Skeletal muscle cell (primary cell): ENCODE data around the gene UGT1A4.

Experiments used
- DNase-seq: peaks from one replicate; pipeline ENCODE4 v3.0.0-alpha.2; 2010; ENCODE audit warnings: low read depth
- H3K4me3 ChIP-seq: 2 replicates; pipeline ENCODE4 v1.5.1; 2011; ENCODE audit warnings: low read depth, mild to moderate bottlenecking, control low read depth, low read length, moderate library complexity

UGT1A4 gene

GRCh38 chr2:233772583-233772982 lies 54.0 kb downstream of the UGT1A4 start:
- no peak overlapping the region for H3K4me3 ChIP-seq
- DNase-seq, result no peak

GRCh38 chr2:233773854-233774253 lies 55.3 kb downstream of the UGT1A4 start:
- no peak overlapping the region for H3K4me3 ChIP-seq
- DNase-seq, result no peak

GRCh38 chr2:233775414-233775813 lies 56.9 kb downstream of the UGT1A4 start:
- no peak for DNase-seq
- no peak overlapping the region for H3K4me3 ChIP-seq

- DNase-seq, result no peak
- H3K4me3 ChIP-seq, result no peak within 1 kb of the TSS
Observed at GRCh38 chr2:233778030-233778429, 59.5 kb downstream of the UGT1A4 start, which contains the start of gene MROH2A. TSS of gene MROH2A (plus strand) at chr2:233778330. CDS start at chr2:233779359, 1,029 bp downstream.

GRCh38 chr2:233779722-233780121 lies 61.2 kb downstream of the UGT1A4 start:
- DNase-seq, result no peak
- H3K4me3 ChIP-seq, result no peak overlapping the region

- H3K4me3 ChIP-seq, result no peak overlapping the region
- no peak for DNase-seq
Observed at GRCh38 chr2:233780771-233781170, 62.2 kb downstream of the UGT1A4 start.

GRCh38 chr2:233789554-233789953 lies 71.0 kb downstream of the UGT1A4 start:
- no peak for DNase-seq
- H3K4me3 ChIP-seq, result no peak overlapping the region

GRCh38 chr2:233791151-233791882 lies 72.8 kb downstream of the UGT1A4 start:
- no peak for DNase-seq

GRCh38 chr2:233791883-233792329 lies 73.4 kb downstream of the UGT1A4 start:
- no peak overlapping the region for H3K4me3 ChIP-seq

More at GRCh38 chr2:233791151-233791882, 72.8 kb downstream of the UGT1A4 start:
- no peak overlapping the region for H3K4me3 ChIP-seq

GRCh38 chr2:233792720-233793119 lies 74.2 kb downstream of the UGT1A4 start:
- no peak overlapping the region for H3K4me3 ChIP-seq
- no peak for DNase-seq

More at GRCh38 chr2:233791883-233792329, 73.4 kb downstream of the UGT1A4 start:
- DNase-seq, result no peak

- no peak overlapping the region for H3K4me3 ChIP-seq
- no peak for DNase-seq
Observed at GRCh38 chr2:233793465-233794127, 75.1 kb downstream of the UGT1A4 start.

GRCh38 chr2:233794128-233794658 lies 75.7 kb downstream of the UGT1A4 start:
- no peak for DNase-seq
- H3K4me3 ChIP-seq, result no peak overlapping the region

GRCh38 chr2:233795735-233796171 lies 77.2 kb downstream of the UGT1A4 start:
- no peak for DNase-seq
- H3K4me3 ChIP-seq, result no peak overlapping the region

GRCh38 chr2:233796254-233796653 lies 77.7 kb downstream of the UGT1A4 start:
- no peak for DNase-seq
- H3K4me3 ChIP-seq, result no peak overlapping the region

GRCh38 chr2:233798335-233799086 lies 80.0 kb downstream of the UGT1A4 start:
- no peak overlapping the region for H3K4me3 ChIP-seq
- DNase-seq, result no peak

- no peak for DNase-seq
- no peak overlapping the region for H3K4me3 ChIP-seq
Observed at GRCh38 chr2:233799087-233799665, 80.6 kb downstream of the UGT1A4 start.

GRCh38 chr2:233799716-233800115 lies 81.2 kb downstream of the UGT1A4 start:
- no peak overlapping the region for H3K4me3 ChIP-seq
- DNase-seq, result no peak

- no peak for DNase-seq
- H3K4me3 ChIP-seq, result no peak overlapping the region
Observed at GRCh38 chr2:233800208-233800607, 81.7 kb downstream of the UGT1A4 start.

- no peak overlapping the region for H3K4me3 ChIP-seq
- DNase-seq, result no peak
Observed at GRCh38 chr2:233801357-233802131, 83.0 kb downstream of the UGT1A4 start.
